GM18511 (cell line): ENCODE data around the gene CHCHD6.

Experiments
- ATAC-seq: cut with Tn5 transposase; IDR thresholded peaks from one replicate; pipeline ENCODE4 v1.9.1; 2021; ENCODE audit warnings: mild to moderate bottlenecking, moderate library complexity; ENCODE audit not compliant: unreplicated experiment

Gene CHCHD6

GRCh38 chr3:126703512-126704493, at the start of gene CHCHD6:
CHCHD6 (plus strand) TSS chr3:126704240; CDS start chr3:126704313, 73 bp downstream.
- peak; percentile 98 for ATAC-seq

GRCh38 chr3:126654571-126655383, 49.3 kb upstream of the CHCHD6 start, which contains the start of gene TXNRD3:
TXNRD3 (minus strand) TSS chr3:126655124.
- ATAC-seq = no peak

- ATAC-seq = no peak
These were observed 48.2 kb upstream of the CHCHD6 start for GRCh38 chr3:126655887-126656286.

- no peak for ATAC-seq
These were observed 47.5 kb upstream of the CHCHD6 start for GRCh38 chr3:126656371-126657134.

- ATAC-seq = no peak
These were observed 46.1 kb upstream of the CHCHD6 start for GRCh38 chr3:126657901-126658300.

DNA sequence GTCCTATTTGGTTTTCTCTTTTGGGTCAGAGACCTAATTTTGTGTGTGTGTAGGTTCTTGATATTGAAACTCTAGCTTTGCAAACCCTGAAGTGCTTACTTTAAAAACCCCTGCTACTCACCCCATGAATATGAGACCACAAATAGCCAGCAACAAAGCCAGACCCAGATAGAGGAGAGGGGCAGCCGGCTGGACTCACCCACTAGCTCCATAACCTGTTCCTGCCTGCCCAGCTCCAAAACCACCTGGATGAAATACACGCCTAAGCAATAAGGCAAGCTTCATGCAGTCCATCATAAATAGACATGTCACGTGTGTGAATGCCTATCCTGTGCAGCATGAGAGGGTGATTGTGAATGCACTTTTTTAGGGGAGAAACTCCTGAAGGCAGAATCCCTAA, 45.5 kb upstream of the CHCHD6 start:
- no peak for ATAC-seq

GRCh38 chr3:126659915-126660886, 43.8 kb upstream of the CHCHD6 start:
- ATAC-seq = no peak

GRCh38 chr3:126661532-126662364, 42.3 kb upstream of the CHCHD6 start:
- no peak for ATAC-seq

DNA sequence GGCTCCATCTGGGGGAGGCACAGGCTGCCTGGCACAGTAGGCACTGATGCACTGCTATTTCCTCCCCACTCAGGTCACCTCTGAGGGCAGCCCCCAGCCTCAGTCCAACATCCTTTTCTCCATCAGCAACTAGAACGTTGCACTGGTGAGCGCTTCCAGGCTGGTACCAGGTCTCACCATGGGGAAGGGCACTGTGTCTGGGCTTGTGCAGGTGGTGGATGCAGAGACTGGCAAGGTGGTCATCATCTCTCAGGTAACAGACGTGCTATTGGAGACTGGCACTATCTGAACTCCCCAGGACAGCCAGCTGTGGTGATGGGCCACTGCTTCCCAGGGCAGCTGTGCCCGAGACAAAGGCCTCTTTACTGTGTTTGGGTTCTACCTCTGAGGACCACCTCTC, 40.8 kb upstream of the CHCHD6 start:
- no peak for ATAC-seq

DNA sequence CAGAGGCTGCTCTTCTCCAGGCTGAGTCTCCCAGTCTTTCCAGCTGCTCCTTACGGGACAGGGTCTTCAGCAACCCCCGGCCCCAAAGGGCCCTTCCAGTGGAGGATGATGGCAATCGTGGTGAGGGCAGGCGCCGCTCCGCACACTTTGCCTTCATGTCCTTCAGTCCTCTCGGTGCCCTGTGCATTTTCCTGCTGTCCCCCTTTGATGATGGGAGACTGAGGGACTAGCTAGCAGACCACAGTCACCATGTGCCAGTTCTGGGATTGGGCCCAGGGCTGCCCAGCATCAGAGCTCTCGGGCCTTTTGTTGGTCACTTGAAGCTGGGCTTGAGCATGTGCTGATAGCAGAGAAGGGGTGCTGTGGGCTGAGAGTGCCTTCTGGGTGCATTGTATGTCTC, 40.3 kb upstream of the CHCHD6 start:
- no peak for ATAC-seq

DNA sequence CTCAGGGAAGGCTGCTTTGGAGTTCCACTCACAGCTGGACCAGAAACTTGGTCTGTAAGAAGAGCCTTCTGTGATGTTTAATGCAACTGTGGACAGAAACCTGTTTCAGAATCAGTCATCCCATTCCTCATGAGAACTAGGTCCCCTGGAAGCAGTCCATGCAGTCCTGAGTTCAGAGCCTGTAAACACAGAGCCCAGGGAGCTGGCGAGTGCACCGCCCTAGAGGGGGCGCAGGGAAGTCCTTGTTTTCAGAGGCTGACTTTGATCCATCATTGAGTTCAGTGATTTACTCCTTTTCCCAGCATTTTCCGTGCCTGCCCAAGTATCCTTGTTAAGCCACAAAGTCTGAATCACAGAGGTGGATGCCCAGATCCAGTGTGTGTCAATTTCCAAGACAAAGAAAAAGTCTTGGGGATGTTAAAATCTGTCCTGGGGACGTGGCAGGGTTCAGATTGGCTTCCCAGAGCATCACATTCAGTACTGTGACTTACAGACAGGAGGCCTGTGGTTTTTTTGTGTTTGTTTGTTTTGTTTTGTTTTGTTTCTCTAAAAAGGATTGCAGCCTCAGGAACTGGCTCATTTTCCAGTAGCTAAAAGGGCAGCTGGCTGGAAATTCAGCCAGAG, 39.3 kb upstream of the CHCHD6 start:
- ATAC-seq = no peak

DNA sequence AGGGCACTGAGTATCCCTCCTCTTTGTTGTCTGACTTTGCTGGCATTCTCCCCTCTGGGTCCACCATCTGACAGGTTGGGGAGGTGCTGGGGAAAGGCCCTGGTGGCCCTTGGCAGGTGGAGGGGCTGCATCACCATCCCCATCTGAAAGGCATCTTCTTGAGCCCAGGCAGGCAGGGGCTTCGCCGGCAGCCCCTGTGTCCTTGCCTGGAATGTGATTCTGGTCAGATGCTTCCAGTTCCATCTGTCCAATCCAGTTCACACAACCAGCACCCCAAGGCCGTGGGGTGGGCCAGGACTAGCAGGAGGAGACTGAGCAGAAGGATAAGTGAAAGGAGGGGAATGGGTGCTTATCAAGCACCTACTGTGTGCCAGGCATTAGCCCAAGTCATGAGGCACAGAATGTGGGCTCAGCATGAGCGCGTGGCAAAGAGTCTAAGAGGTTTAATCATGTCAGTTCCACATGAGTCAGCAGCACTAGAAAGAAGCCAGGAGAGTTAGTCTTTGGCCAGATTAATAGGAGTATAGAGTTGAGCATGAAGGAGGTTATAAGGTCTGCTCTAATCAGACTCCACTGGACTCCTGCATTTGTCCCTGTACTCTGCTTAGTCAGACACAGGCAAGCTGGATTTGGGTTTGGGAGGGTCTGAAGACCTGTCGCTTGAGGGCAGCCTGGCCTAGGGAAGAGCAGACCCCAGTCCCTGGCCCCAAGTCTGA, 38.7 kb upstream of the CHCHD6 start:
- no peak for ATAC-seq

DNA sequence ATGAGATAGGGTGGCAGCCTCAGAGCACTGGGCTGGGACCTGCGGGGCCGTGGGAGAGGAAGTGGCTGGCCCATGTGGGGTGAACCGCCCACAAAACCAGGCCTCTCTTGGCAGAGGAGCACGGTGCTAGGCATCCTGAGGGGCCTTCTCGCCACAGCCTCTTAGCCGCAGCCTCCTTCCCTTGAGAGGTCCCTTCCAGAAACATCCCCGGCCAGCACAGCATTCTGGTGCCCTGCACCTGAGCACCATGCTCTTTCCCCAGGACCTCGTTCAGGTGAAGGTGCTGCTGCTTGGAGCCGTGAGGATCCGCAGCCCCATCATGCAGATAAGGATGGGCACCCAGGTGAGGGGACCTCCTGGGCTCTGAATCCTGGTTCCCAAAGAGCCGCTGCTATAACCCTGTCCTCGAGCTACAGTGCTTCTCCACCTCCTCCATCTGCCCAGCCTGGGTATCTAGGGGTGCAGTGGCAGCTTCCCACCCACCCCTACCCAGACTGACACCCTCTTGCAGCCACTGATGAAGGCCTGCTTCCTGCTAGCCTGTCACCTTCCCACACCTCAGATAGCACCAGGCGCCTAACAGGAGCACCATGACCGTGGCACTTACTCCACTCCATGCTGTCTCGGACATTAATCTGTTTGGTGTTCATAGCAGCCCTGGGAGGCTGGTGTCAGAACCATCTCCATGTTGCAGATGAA, 37.9 kb upstream of the CHCHD6 start:
- ATAC-seq = no peak

DNA sequence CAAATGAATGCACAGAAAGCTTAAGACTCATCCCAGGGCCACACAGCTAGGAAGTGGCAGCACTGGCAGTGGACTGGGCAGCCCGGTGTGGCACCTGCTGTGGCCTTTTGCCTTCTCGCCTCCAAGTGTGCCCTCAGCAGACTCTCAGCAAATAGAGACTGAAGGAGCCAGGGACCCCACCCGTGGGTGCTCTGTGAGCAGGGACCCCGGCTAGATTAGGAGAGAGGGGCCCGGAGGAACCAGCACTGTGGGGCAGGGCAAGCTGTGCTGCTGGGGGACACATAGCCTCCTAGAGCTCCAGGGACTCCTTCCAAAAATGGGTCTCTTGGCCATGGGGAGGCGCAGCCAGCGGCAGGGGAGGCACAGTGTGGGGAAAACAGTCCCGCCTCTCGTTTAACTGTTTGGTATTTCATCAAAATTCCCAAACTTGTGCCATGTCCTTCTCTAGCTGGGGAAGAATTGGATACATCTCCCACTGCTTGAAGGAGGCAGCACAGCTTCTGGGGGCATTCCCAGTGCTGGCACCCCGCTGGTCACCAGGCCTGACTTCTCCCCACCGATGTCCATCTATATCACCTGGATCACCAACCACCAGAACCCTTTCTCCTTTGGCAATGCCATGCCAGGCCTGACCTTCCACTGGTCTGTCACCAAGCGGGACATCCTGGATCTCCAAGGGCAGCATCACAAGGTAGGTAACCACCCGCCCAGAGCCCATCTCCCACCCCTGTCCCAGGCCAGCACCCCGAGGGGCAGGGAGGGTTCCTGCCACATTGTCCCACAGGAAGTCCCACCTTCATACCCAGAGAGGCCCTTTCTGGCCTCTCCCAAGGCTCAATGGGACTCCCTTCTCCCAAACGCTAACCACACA, 37.1 kb upstream of the CHCHD6 start:
- no peak for ATAC-seq

GRCh38 chr3:126667631-126668449, 36.2 kb upstream of the CHCHD6 start:
- ATAC-seq = no peak
